Lower leg skin (tissue), 4 donors: Measurements from ENCODE around the gene CEP192. TPM values are rescaled to one million over a fixed set of nuclear protein-coding genes. Genes with fewer than 3 reads are reported as not detected.

Experiments used
- DNase-seq, 2 donors: peaks; one replicate each; pipeline ENCODE4 v3.0.0-alpha.2; 2019; ENCODE audit warnings: low spot score in 2 of 2
- H3K4me3 ChIP-seq: fragments of 200-600 bp; sonication (generic); 2 replicates; pipeline ENCODE4 v1.5.1; 2017; ENCODE audit warnings: mild to moderate bottlenecking, low read depth; ENCODE audit not compliant: poor library complexity, severe bottlenecking
- POLR2A ChIP-seq, 2 donors: fragments of 450-650 bp; IDR thresholded peaks; one replicate each; pipeline ENCODE4 v1.6.1; 2016 to 2017; ENCODE audit warnings: antibody characterized with exemption in 2 of 2, mild to moderate bottlenecking in 1 of 2, moderate library complexity in 1 of 2
- WGBS, 2 donors: methylation state at CpG; one replicate each; pipeline ENCODE4 v1.1.5; 2018; 5-methylcytosine and 5-hydroxymethylcytosine counted together
- intact Hi-C: fragments of 100-400 bp; cut with DNase I; formaldehyde crosslinking; loops from one replicate; pipeline ENCODE4 v1.15.0; 2023; ENCODE audit warnings: low total_unique reads
- total RNA-seq, 4 donors: library from RNA; depleted of rRNA; stranded (reverse); fragments of >200 nt; gene quantifications; one replicate each; pipeline ENCODE4 v1.1.0, GENCODE V29; 2016
- TF ChIP-seq, protein P1 (sequence below), 3 donors: fragments of 450-650 bp; IDR thresholded peaks; one replicate each; pipeline ENCODE4 v1.5.1; 2016; ENCODE audit warnings: antibody characterized with exemption in 3 of 3, mild to moderate bottlenecking in 3 of 3, moderate library complexity in 2 of 3

Gene CEP192
- total RNA-seq, 4 donors from 2014 or later, result 12.6 to 17.5 (median 14.8) TPM

DNA sequence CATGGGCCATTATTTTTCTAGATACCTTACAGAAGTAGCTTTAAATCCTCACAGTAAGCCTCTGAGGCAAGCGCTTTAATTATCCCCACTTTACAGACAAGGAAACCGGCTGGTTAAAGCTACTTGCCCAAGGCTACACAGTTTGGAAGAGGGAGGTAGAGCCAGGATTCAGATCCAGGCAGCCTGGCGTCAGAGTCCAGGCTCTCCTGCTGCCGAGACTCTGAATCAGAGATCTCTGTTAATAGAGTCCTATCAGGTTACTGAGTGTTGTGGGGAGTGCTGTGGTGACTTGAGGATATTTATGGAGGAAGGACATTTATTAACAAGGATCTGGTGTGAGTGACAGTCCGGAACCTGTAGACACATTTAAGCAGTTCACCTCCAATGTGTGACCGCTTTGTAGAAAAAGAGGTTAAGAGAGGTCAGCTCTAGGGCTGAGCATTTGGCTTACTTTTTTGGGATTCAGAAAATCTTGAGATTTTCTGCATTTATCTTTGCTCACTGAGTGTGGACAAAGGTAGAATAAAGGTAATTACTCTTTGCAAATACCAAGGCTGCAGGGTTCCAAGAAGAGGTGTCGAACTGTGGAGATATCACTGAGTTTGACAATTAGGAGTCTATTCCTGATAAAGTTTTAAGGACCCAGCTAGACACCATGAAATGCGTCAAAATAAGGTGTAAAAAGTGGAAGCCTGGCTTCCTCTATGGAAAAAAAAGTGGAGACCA is 1.6 kb upstream of the CEP192 start:
- intact Hi-C loops, result no loop called here
- no peak for DNase-seq
- no peak overlapping the region for H3K4me3 ChIP-seq
- no peak for TF ChIP-seq POLR2A (IDR thresholded peaks at IDR 0.05)
- TF ChIP-seq, protein P1, sequence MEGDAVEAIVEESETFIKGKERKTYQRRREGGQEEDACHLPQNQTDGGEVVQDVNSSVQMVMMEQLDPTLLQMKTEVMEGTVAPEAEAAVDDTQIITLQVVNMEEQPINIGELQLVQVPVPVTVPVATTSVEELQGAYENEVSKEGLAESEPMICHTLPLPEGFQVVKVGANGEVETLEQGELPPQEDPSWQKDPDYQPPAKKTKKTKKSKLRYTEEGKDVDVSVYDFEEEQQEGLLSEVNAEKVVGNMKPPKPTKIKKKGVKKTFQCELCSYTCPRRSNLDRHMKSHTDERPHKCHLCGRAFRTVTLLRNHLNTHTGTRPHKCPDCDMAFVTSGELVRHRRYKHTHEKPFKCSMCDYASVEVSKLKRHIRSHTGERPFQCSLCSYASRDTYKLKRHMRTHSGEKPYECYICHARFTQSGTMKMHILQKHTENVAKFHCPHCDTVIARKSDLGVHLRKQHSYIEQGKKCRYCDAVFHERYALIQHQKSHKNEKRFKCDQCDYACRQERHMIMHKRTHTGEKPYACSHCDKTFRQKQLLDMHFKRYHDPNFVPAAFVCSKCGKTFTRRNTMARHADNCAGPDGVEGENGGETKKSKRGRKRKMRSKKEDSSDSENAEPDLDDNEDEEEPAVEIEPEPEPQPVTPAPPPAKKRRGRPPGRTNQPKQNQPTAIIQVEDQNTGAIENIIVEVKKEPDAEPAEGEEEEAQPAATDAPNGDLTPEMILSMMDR (IDR thresholded peaks at IDR 0.05), result no peak
- 76 to 88% methylated on average over 8 of the region's 8 CpGs for WGBS, 2 donors

DNA sequence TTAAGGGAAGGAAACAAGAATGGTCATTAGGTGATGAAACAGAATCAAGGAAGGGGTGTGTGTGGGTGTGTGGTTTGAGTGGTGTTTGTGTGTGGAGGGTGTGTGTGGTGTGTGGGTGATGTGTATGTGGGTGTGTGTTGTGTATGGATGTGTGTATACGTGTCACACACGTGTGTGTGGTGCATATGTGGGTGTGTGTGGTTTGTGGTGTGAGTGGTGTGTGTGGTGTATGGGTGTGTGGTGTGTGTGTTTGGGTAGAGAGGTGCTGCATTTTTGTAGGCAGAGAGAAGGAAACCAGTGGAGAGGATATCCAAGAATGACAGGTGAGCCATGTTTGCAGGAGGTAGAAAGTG is 1.1 kb upstream of the CEP192 start:
- WGBS, 2 donors, result 23 to 40% methylated on average over 2 of the region's 2 CpGs
- DNase-seq, result no peak
- H3K4me3 ChIP-seq, result no peak overlapping the region
- TF ChIP-seq POLR2A (IDR thresholded peaks at IDR 0.05), result no peak
- TF ChIP-seq, protein P1 (IDR thresholded peaks at IDR 0.05), result no peak
- intact Hi-C loops, result no loop called here

GRCh38 chr18:12990641-12990966 is 558 bp upstream of the CEP192 start:
- no peak for DNase-seq
- TF ChIP-seq, protein P1 (IDR thresholded peaks at IDR 0.05), result no peak
- no peak for TF ChIP-seq POLR2A (IDR thresholded peaks at IDR 0.05)
- peak overlapping the region; percentile 67 for H3K4me3 ChIP-seq
- 0 to 3% methylated on average over 11 of the region's 11 CpGs for WGBS, 2 donors
- intact Hi-C loops, result no loop called here

DNA sequence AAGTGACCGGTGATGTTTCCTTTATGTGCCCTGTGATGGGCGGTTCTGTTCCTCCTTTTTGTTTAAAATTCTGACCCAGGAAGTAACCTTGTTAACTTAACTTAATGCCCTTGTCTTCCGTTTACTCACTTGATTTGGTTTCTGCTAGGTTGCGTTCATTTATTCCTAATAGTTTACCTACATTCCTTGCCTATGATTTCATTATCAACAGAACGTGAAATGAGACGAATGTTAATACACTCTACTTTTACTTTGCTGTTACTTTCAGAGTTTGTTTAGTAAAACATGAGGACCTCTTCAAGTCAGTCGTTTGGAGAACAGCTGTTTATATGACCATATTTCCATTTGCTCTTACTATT is 638 bp downstream of the CEP192 start:
- no peak for DNase-seq
- intact Hi-C loops, result no loop called here
- TF ChIP-seq POLR2A (IDR thresholded peaks at IDR 0.05), result no peak
- TF ChIP-seq, protein P1 (IDR thresholded peaks at IDR 0.05), result no peak
- whole genome bisulfite sequencing, 2 donors, result 0 to 1% methylated on average over 7 of the region's 7 CpGs
- H3K4me3 ChIP-seq, result peak overlapping the region; percentile 90

DNA sequence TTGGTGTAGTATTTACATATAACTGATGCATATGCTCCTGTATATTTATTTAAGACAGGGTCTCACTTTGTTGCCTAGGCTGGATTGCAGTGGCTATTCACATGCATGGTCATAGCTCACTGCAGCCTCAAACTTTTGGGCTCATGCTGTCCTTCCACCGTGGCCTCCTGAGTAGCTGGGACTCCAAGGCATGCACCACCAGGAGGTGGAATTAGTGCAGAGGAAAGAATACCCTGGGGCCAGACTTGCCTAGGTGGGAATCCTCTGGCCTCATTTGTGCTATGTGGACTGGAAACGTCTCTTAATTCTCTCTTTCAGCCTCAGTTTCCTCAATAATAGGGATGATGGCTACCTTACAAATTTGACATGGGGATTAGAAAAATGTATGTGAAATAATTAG is 2.3 kb downstream of the CEP192 start:
- intact Hi-C loops, result no loop called here
- no peak for DNase-seq
- H3K4me3 ChIP-seq, result no peak overlapping the region
- no peak for TF ChIP-seq POLR2A (IDR thresholded peaks at IDR 0.05)
- TF ChIP-seq, protein P1 (IDR thresholded peaks at IDR 0.05), result no peak
- 80 to 85% methylated on average over 2 of the region's 2 CpGs for WGBS, 2 donors

DNA sequence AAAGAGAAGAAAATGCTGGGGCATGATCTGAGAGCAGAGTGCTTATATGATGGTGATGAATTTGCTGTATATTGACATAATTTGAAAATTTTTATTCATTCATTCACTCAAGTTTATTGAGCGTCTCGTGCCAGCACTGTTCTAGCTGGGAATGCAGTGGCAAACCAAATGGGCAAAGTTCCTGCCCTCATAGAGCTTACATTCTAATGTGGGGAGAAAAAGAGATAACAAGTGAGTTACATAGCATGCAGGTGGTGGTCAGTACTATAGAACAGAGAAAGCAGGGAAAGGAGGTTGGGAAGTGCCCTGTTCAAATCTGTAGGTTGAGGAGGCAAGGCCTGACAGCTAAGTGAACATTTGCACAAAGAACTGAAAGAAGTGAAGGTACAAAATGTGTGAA is 4.3 kb downstream of the CEP192 start:
- no peak overlapping the region for H3K4me3 ChIP-seq
- 98 to 99% methylated on average over 2 of the region's 2 CpGs for WGBS, 2 donors
- TF ChIP-seq, protein P1 (IDR thresholded peaks at IDR 0.05), result no peak
- TF ChIP-seq POLR2A (IDR thresholded peaks at IDR 0.05), result no peak
- intact Hi-C loops, result no loop called here
- DNase-seq, result no peak
